Fibroblast of lung (primary cell): Measurements from ENCODE around the gene NCOR1.

Experiments
- EZH2 ChIP-seq: IDR thresholded peaks from 2 replicates; pipeline ENCODE4 v1.5.1; 2012; ENCODE audit warnings: low read length, control low read depth, mild to moderate bottlenecking; ENCODE audit errors: missing control alignments
- TF ChIP-seq, protein P1 (sequence below), 2 donors: IDR thresholded peaks in 1 of 2; conservative IDR thresholded peaks in 1 of 2; 1 replicate in 1 of 2; 2 replicates in 1 of 2; pipeline ENCODE4 v1.5.1; 2011 to 2012; ENCODE audit warnings: low read length in 2 of 2, control low read depth in 1 of 2, inconsistent platforms in 1 of 2, low read depth in 1 of 2, mild to moderate bottlenecking in 1 of 2

DNA sequence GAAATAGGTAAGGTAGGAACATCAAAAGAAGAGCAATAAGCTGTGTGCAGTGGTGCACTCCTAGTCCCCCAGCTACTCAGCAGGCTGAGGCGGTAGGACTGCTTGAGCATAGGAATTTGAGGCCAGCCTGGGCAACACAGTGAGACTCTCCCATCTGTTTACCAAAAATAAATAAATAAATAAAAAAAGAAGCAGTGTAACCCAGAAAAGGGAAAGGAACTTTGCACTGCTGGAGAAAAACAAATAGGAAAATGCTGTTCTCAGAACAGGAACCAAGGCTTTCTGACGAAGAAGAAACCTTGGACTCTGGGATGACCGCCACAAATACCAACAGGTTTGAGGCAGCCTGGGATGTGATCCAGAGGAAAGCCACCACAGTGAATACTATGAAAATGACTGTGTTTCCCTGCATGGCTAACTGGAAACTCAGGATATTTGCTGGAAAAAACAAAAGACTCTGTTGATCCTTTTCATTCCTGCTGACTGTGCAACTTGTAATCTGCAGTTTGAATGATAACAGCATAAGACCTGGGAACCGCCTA is 174.6 kb downstream of the NCOR1 start:
- TF ChIP-seq, protein P1, sequence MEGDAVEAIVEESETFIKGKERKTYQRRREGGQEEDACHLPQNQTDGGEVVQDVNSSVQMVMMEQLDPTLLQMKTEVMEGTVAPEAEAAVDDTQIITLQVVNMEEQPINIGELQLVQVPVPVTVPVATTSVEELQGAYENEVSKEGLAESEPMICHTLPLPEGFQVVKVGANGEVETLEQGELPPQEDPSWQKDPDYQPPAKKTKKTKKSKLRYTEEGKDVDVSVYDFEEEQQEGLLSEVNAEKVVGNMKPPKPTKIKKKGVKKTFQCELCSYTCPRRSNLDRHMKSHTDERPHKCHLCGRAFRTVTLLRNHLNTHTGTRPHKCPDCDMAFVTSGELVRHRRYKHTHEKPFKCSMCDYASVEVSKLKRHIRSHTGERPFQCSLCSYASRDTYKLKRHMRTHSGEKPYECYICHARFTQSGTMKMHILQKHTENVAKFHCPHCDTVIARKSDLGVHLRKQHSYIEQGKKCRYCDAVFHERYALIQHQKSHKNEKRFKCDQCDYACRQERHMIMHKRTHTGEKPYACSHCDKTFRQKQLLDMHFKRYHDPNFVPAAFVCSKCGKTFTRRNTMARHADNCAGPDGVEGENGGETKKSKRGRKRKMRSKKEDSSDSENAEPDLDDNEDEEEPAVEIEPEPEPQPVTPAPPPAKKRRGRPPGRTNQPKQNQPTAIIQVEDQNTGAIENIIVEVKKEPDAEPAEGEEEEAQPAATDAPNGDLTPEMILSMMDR (conservative IDR thresholded peaks at IDR 0.05 in 1 of 2, IDR thresholded peaks at IDR 0.05 in 1 of 2; ENCODE audit: low read depth in 1 of 2, low read length in 2 of 2) = no peak
- no peak for TF ChIP-seq EZH2
